ENCODE data around the gene MLF1. TPM values are rescaled to one million over a fixed set of nuclear protein-coding genes. Genes with fewer than 3 reads are reported as not detected.

The MLF1 gene
- total and polyA plus RNA-seq, 2 donors (not counting 1 experiment from before 2014, with no cell fraction given): 0.25 TPM; not detected in 1

DNA sequence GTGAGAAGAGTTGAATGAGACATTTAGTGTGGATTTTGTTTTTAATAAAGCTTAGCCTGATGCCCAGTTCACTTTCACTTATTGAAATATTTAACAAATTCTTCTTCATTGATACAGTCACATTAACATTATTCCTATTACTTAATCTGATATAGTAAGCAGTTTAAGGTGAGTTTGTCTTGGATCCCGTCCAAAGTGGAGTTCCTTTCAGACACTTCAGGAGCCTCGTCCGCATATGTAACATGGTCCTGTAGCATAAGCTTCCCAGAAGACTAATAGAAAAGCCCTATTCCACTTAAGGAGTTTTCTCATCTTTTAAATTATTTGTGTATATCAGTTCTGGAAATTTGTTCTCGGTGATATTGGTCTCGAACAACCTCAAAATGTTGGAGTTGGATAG lies 39.7 kb upstream of the MLF1 start:
- WGBS (ENCODE audit: insufficient coverage): 100% methylated on average over 2 of the region's 5 CpGs
- Mint-ChIP-seq H3K27ac (no peak overlapping the region), H3K4me3 (no peak overlapping the region), H3K9me3 (ENCODE audit: insufficient read depth) (no peaks in the 10 kb centered on the region), H3K27me3 (no peaks in the 10 kb centered on the region), H3K4me1 (no peaks in the 10 kb centered on the region)
- H3K4me1 ChIP-seq (ENCODE audit: control insufficient read depth in 2 of 2, insufficient read depth in 2 of 2, low read length in 2 of 2): no peaks in the 10 kb centered on the region
- no peaks in the 10 kb centered on the region for H3K9me3 ChIP-seq (ENCODE audit: control extremely low read depth in 1 of 3, control insufficient read depth in 2 of 3, insufficient read depth in 1 of 3, low read length in 2 of 3)
- TF ChIP-seq, protein P1, sequence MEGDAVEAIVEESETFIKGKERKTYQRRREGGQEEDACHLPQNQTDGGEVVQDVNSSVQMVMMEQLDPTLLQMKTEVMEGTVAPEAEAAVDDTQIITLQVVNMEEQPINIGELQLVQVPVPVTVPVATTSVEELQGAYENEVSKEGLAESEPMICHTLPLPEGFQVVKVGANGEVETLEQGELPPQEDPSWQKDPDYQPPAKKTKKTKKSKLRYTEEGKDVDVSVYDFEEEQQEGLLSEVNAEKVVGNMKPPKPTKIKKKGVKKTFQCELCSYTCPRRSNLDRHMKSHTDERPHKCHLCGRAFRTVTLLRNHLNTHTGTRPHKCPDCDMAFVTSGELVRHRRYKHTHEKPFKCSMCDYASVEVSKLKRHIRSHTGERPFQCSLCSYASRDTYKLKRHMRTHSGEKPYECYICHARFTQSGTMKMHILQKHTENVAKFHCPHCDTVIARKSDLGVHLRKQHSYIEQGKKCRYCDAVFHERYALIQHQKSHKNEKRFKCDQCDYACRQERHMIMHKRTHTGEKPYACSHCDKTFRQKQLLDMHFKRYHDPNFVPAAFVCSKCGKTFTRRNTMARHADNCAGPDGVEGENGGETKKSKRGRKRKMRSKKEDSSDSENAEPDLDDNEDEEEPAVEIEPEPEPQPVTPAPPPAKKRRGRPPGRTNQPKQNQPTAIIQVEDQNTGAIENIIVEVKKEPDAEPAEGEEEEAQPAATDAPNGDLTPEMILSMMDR (IDR thresholded peaks at IDR 0.05): no peak
- no peak for TF ChIP-seq EZH2 (IDR thresholded peaks at IDR 0.05; ENCODE audit: borderline replicate concordance, insufficient read depth, low read depth, low read length, poor library complexity, severe bottlenecking)
- H4K20me1 ChIP-seq (ENCODE audit: control insufficient read depth, insufficient read depth, low read length, poor library complexity, severe bottlenecking): no peaks in the 10 kb centered on the region
- H3K36me3 ChIP-seq (replicated peaks in 1 of 2; ENCODE audit: control extremely low read depth in 1 of 2, control insufficient read depth in 1 of 2, extremely low read depth in 1 of 2, insufficient read depth in 2 of 2, low read length in 1 of 2): no peaks in the 10 kb centered on the region
- H3K9ac ChIP-seq (ENCODE audit: low read length): no peak overlapping the region
- no peak overlapping the region for H3K4me2 ChIP-seq (replicated peaks; ENCODE audit: low read depth, low read length, poor library complexity, severe bottlenecking)
- H3K4me3 ChIP-seq (ENCODE audit: control extremely low read depth in 1 of 5, extremely low read depth in 1 of 5, insufficient read depth in 1 of 5, low read depth in 2 of 5, low read length in 4 of 5): no peak overlapping the region
- no peak overlapping the region for H2AFZ ChIP-seq (ENCODE audit: insufficient read depth, low read depth, low read length, poor library complexity, severe bottlenecking)
- no peaks in the 10 kb centered on the region for H3K79me2 ChIP-seq (ENCODE audit: control insufficient read depth, insufficient read depth, low read length)
- H3K27ac ChIP-seq (ENCODE audit: low read length in 2 of 2): no peak overlapping the region
- intact Hi-C loops (cut with micrococcal nuclease): loop anchor here (5.0 kb wide), 1 partner anchor 924 kb away; no protein-coding TSS in a partner anchor
- no peak for ATAC-seq (ENCODE audit: low read depth)
- no peaks in the 10 kb centered on the region for H3K27me3 ChIP-seq (replicated peaks in 1 of 4; ENCODE audit: control extremely low read depth in 1 of 4, control insufficient read depth in 3 of 4, insufficient read depth in 4 of 4, low read length in 3 of 4)
- ChIA-PET POLR2A (no interaction called here), CTCF (interaction anchor here (0.9 to 1.0 kb wide), 3 partner anchors 911 to 924 kb away, joined by 3 to 8 read pairs (median 4); no protein-coding TSS in a partner anchor)
- no peak for DNase-seq

GRCh38 chr3:158532099-158532734 lies 38.8 kb upstream of the MLF1 start:
- ChIA-PET POLR2A (no interaction called here), CTCF (interaction anchor here (0.9 to 1.0 kb wide), 3 partner anchors 912 to 925 kb away, joined by 3 to 8 read pairs (median 4); no protein-coding TSS in a partner anchor)
- Histone ChIP-seq H2AFZ (ENCODE audit: insufficient read depth, low read depth, low read length, poor library complexity, severe bottlenecking) (no peak overlapping the region), H3K27ac (ENCODE audit: low read length in 2 of 2) (no peak overlapping the region), H3K79me2 (ENCODE audit: control insufficient read depth, insufficient read depth, low read length) (no peaks in the 10 kb centered on the region), H3K4me1 (ENCODE audit: control insufficient read depth in 2 of 2, insufficient read depth in 2 of 2, low read length in 2 of 2) (no peaks in the 10 kb centered on the region), H3K27me3 (replicated peaks in 1 of 4; ENCODE audit: control extremely low read depth in 1 of 4, control insufficient read depth in 3 of 4, insufficient read depth in 4 of 4, low read length in 3 of 4) (no peaks in the 10 kb centered on the region), H3K36me3 (replicated peaks in 1 of 2; ENCODE audit: control extremely low read depth in 1 of 2, control insufficient read depth in 1 of 2, extremely low read depth in 1 of 2, insufficient read depth in 2 of 2, low read length in 1 of 2) (no peaks in the 10 kb centered on the region), H3K9ac (ENCODE audit: low read length) (no peak overlapping the region), H3K4me2 (replicated peaks; ENCODE audit: low read depth, low read length, poor library complexity, severe bottlenecking) (no peak overlapping the region), H4K20me1 (ENCODE audit: control insufficient read depth, insufficient read depth, low read length, poor library complexity, severe bottlenecking) (no peaks in the 10 kb centered on the region), H3K4me3 (ENCODE audit: control extremely low read depth in 1 of 5, extremely low read depth in 1 of 5, insufficient read depth in 1 of 5, low read depth in 2 of 5, low read length in 4 of 5) (no peak overlapping the region), H3K9me3 (ENCODE audit: control extremely low read depth in 1 of 3, control insufficient read depth in 2 of 3, insufficient read depth in 1 of 3, low read length in 2 of 3) (no peaks in the 10 kb centered on the region)
- H3K9me3 Mint-ChIP-seq (ENCODE audit: insufficient read depth): no peaks in the 10 kb centered on the region
- no peaks in the 10 kb centered on the region for H3K27me3 Mint-ChIP-seq
- DNase-seq (peak; percentile 20), ATAC-seq (ENCODE audit: low read depth) (no peak)
- H3K4me1 Mint-ChIP-seq: no peaks in the 10 kb centered on the region
- intact Hi-C loops (cut with micrococcal nuclease): loop anchor here (5.0 kb wide), 1 partner anchor 925 kb away; no protein-coding TSS in a partner anchor
- no peak overlapping the region for H3K4me3 Mint-ChIP-seq
- TF ChIP-seq, protein P1 (IDR thresholded peaks at IDR 0.05): peak; percentile 57
- no peak for TF ChIP-seq EZH2 (IDR thresholded peaks at IDR 0.05; ENCODE audit: borderline replicate concordance, insufficient read depth, low read depth, low read length, poor library complexity, severe bottlenecking)
- H3K27ac Mint-ChIP-seq: no peak overlapping the region

Measured in B cell (primary cell).